GM23338 (cell line): ENCODE results near the gene KRTCAP2. TPM values are rescaled to one million over a fixed set of nuclear protein-coding genes. Genes with fewer than 3 reads are reported as not detected.

Experiments
- ATAC-seq: fragments of 200-7000 bp; cut with Tn5 transposase; 3 replicates; pipeline ENCODE4 v1.9.1; 2020
- DNase-seq: peaks from one replicate; pipeline ENCODE4 v3.0.0-alpha.2; 2015; ENCODE audit warnings: low spot score
- H2AFZ ChIP-seq: fragments of 200-600 bp; sonication (generic); 2 replicates; pipeline ENCODE4 v1.8.0; 2016; ENCODE audit warnings: antibody characterized with exemption, mild to moderate bottlenecking, moderate library complexity
- H3F3A ChIP-seq: fragments of 200-600 bp; sonication (generic); replicated peaks from 2 replicates; pipeline ENCODE4 v1.8.0; 2017; ENCODE audit warnings: antibody characterized with exemption, mixed run types, low read depth
- H3K27ac ChIP-seq: fragments of 200-600 bp; sonication (generic); 2 replicates; pipeline ENCODE4 v1.6.1; 2016; ENCODE audit warnings: low read depth
- H3K27me3 ChIP-seq: fragments of 200-600 bp; sonication (generic); 2 replicates; pipeline ENCODE4 v1.8.0; 2016; ENCODE audit warnings: mild to moderate bottlenecking, mixed run types, moderate library complexity; ENCODE audit not compliant: insufficient read depth
- H3K36me3 ChIP-seq: fragments of 200-600 bp; sonication (generic); 2 replicates; pipeline ENCODE4 v1.8.0; 2016; ENCODE audit warnings: mild to moderate bottlenecking; ENCODE audit not compliant: insufficient read depth
- H3K4me1 ChIP-seq: fragments of 200-600 bp; sonication (generic); 2 replicates; pipeline ENCODE4 v1.8.0; 2016; ENCODE audit warnings: mild to moderate bottlenecking, moderate library complexity; ENCODE audit not compliant: insufficient read depth
- H3K4me2 ChIP-seq: fragments of 200-600 bp; sonication (generic); 2 replicates; pipeline ENCODE4 v1.7.1; 2017; ENCODE audit warnings: mixed run types
- H3K4me3 ChIP-seq: fragments of 200-600 bp; sonication (generic); 2 replicates; pipeline ENCODE4 v1.6.1; 2016; ENCODE audit warnings: mixed run types
- H3K79me2 ChIP-seq: fragments of 200-600 bp; sonication (generic); replicated peaks from 2 replicates; pipeline ENCODE4 v1.8.0; 2017; ENCODE audit warnings: mild to moderate bottlenecking; ENCODE audit not compliant: insufficient read depth
- H3K9me2 ChIP-seq: fragments of 200-600 bp; sonication (generic); 2 replicates; pipeline ENCODE4 v1.8.0; 2017; ENCODE audit not compliant: insufficient read depth
- H4K20me1 ChIP-seq: fragments of 200-600 bp; sonication (generic); replicated peaks from 2 replicates; pipeline ENCODE4 v1.8.0; 2017; ENCODE audit warnings: mild to moderate bottlenecking; ENCODE audit not compliant: insufficient read depth
- H3K27ac Mint-ChIP-seq: 2 replicates; pipeline ENCODE4 v1.8.0; 2020; ENCODE audit warnings: inconsistent platforms, mild to moderate bottlenecking, moderate library complexity, mixed read lengths
- H3K27me3 Mint-ChIP-seq: 3 replicates; pipeline ENCODE4 v1.8.0; 2022; ENCODE audit warnings: low read depth, mild to moderate bottlenecking, moderate library complexity, mixed read lengths, inconsistent platforms; ENCODE audit not compliant: insufficient read depth, poor library complexity
- H3K36me3 Mint-ChIP-seq: 3 replicates; pipeline ENCODE4 v1.8.0; 2021; ENCODE audit warnings: low read depth, mild to moderate bottlenecking, inconsistent platforms, moderate library complexity, mixed read lengths
- H3K4me1 Mint-ChIP-seq: 3 replicates; pipeline ENCODE4 v1.8.0; 2020; ENCODE audit warnings: mild to moderate bottlenecking, inconsistent platforms, mixed read lengths
- H3K4me3 Mint-ChIP-seq: 3 replicates; pipeline ENCODE4 v1.8.0; 2021; ENCODE audit warnings: moderate library complexity, mild to moderate bottlenecking, inconsistent platforms, mixed read lengths
- H3K9me3 Mint-ChIP-seq: 3 replicates; pipeline ENCODE4 v1.8.0; 2020; ENCODE audit warnings: moderate library complexity, mild to moderate bottlenecking, inconsistent platforms, mixed read lengths
- CTCF ChIP-seq, 2 experiments: fragments of 200-600 bp in 1 of 2; sonication (generic) in 1 of 2; conservative IDR thresholded peaks; 2 replicates each; pipeline versions ENCODE4 v1.5.1 to v1.6.1; 2016 to 2017; ENCODE audit warnings: antibody characterized with exemption in 2 of 2, low read depth in 2 of 2, mild to moderate bottlenecking in 2 of 2, moderate library complexity in 1 of 2
- ETS1 ChIP-seq: IDR thresholded peaks from 2 replicates; pipeline ENCODE4 v1.6.1; 2016; ENCODE audit warnings: antibody characterized with exemption
- EZH2 ChIP-seq: fragments of 200-600 bp; sonication (generic); IDR thresholded peaks from one replicate; pipeline ENCODE4 v1.8.0; 2017; ENCODE audit warnings: antibody characterized with exemption, mild to moderate bottlenecking, low read depth; ENCODE audit not compliant: unreplicated experiment
- JUNB ChIP-seq: IDR thresholded peaks from one replicate; pipeline ENCODE4 v1.6.1; 2016; ENCODE audit warnings: antibody characterized with exemption; ENCODE audit not compliant: unreplicated experiment
- NANOG ChIP-seq: IDR thresholded peaks from 2 replicates; pipeline ENCODE4 v1.6.1; 2016; ENCODE audit warnings: antibody characterized with exemption, borderline replicate concordance
- POLR2AphosphoS5 ChIP-seq: IDR thresholded peaks from 2 replicates; pipeline ENCODE4 v1.6.1; 2016; ENCODE audit warnings: antibody characterized with exemption, low read depth
- REST ChIP-seq: IDR thresholded peaks from one replicate; pipeline ENCODE4 v1.6.1; 2018; ENCODE audit warnings: antibody characterized with exemption; ENCODE audit not compliant: unreplicated experiment
- STAT1 ChIP-seq: IDR thresholded peaks from one replicate; pipeline ENCODE4 v1.6.1; 2016; ENCODE audit warnings: antibody characterized with exemption; ENCODE audit not compliant: unreplicated experiment
- ZNF114 ChIP-seq: fragments of 250-450 bp; sonication (Bioruptor Pico); IDR thresholded peaks from 2 replicates; pipeline ENCODE4 v1.5.0; 2020; ENCODE audit warnings: mild to moderate bottlenecking, moderate library complexity
- ZNF331 ChIP-seq: fragments of 250-450 bp; sonication (Bioruptor Pico); IDR thresholded peaks from 2 replicates; pipeline ENCODE4 v1.5.0; 2020; ENCODE audit warnings: low read depth, mild to moderate bottlenecking, moderate library complexity
- polyA plus RNA-seq: library from polyadenylated mRNA; unstranded; fragments of >200 nt; fragmentation: Nextera tagmentation; extraction: Ambion mirVana; gene quantifications from 2 replicates; pipeline ENCODE4 v1.2.1, GENCODE V29; 2016
- total RNA-seq: library from RNA; depleted of rRNA; stranded (reverse); fragments of >200 nt; shearing (Covaris generic); gene quantifications from 2 replicates; pipeline ENCODE4 v1.2.3, GENCODE V29; 2014

The KRTCAP2 gene
- total and polyA plus RNA-seq, 2 experiments from 2014 or later: 106 to 579 TPM

- TF ChIP-seq NANOG (no peak), ETS1 (no peak), JUNB (no peak), STAT1 (no peak)
These were observed 44.2 kb downstream of the KRTCAP2 start (continued) for GRCh38 chr1:155128755-155129473.

GRCh38 chr1:155127967-155128754 is 44.9 kb downstream of the KRTCAP2 start:
- Mint-ChIP-seq H3K27me3 (peaks cover 70% of the 10 kb centered on the region), H3K4me3 (peak overlapping the region; percentile 80), H3K36me3 (peaks cover 10% of the 10 kb centered on the region), H3K4me1 (peaks cover 61% of the 10 kb centered on the region), H3K27ac (no peak overlapping the region), H3K9me3 (no peaks in the 10 kb centered on the region)
- no peaks in the 10 kb centered on the region for H3K79me2 ChIP-seq
- peaks cover 53% of the 10 kb centered on the region for H3K4me1 ChIP-seq
- H3F3A ChIP-seq: peaks cover 13% of the 10 kb centered on the region
- H3K27me3 ChIP-seq: peaks cover 82% of the 10 kb centered on the region
- DNase-seq: no peak
- no peaks in the 10 kb centered on the region for H3K9me2 ChIP-seq
- H4K20me1 ChIP-seq: no peaks in the 10 kb centered on the region
- H3K27ac ChIP-seq: no peak overlapping the region
- no peak overlapping the region for H2AFZ ChIP-seq
- ATAC-seq: no peak
- TF ChIP-seq CTCF (conservative IDR thresholded peaks at IDR 0.05; ENCODE audit: low read depth in 2 of 2) (no peak), ZNF331 (CRISPR knock-in tag) (no peak), REST (no peak), ZNF114 (CRISPR knock-in tag) (no peak), ETS1 (no peak), EZH2 (peak; percentile 56), POLR2AphosphoS5 (no peak)
- H3K4me2 ChIP-seq: peak overlapping the region; percentile 95
- H3K4me3 ChIP-seq: peak overlapping the region; percentile 72
- H3K36me3 ChIP-seq: no peaks in the 10 kb centered on the region
